Measurements from ENCODE around the gene ERCC6L2. TPM values are rescaled to one million over a fixed set of nuclear protein-coding genes. Genes with fewer than 3 reads are reported as not detected.

Gene ERCC6L2
- total and polyA plus RNA-seq, 8 donors = 28.0 to 58.6 (median 53.3) TPM

DNA sequence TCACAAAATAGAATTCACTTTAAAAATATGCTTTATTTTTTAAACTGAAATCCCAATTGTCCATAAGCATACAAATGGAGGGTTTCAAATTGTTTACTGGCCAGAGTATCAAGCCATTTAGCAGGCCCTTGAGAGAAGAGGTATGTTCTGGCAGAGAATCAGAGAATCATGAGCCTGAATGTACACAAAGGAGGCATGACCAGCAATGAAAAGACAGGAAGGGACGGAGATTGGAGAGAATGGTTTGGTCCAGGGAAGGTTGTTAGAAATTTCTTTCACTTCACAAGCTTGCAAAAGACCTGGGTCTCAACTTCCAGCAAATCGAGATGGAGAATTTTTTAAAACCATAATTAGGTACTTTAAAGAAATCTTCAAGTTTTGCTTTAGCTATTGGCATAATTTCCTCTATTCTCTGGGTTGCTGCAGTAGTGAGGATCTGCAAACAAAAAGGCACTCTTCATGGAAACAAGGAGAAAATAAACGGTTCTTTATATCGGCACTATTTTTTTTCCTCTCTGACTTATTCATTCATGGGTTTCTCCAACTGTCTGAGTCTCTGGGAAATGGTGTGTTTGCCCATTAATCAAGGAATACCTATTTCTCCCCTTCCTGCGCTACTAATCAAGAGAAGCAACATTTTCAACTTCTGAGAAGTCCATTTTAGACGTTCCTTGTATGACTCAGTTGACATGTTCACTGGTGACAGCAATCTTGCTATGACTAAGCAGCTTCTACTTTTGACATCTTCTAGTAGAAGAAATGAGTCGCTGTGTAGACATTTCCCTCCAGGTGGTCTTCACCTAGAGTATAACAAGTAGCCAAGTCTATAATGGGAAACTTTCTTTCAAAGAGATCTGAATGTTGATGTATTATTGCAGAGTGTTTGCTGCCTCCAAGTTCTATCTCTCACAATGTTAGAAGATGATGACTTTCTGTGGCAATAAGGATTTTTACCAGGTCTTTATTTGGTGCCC lies 23.1 kb upstream of the ERCC6L2 start:
- no peak for TF ChIP-seq CTCF (IDR thresholded peaks at IDR 0.05)
- DNase-seq (no peak), ATAC-seq (peak; percentile 54)
- no peaks in the 10 kb centered on the region for H3K36me3 ChIP-seq
- H3K27me3 ChIP-seq = no peaks in the 10 kb centered on the region
- no peaks in the 10 kb centered on the region for H3K4me1 ChIP-seq
- no peak overlapping the region for H3K4me3 ChIP-seq
- peaks cover 0 to 6% of the 10 kb centered on the region in 2 donors for H3K9me3 ChIP-seq
- intact Hi-C loops (cut with DNase I) = no loop called here
- no peak overlapping the region for H3K27ac ChIP-seq

- TF ChIP-seq CTCF (IDR thresholded peaks at IDR 0.05) = no peak
- intact Hi-C loops (cut with DNase I) = no loop called here
- ATAC-seq (no peak), DNase-seq (peak in 1 of 4 donors; percentile 26)
- no peak overlapping the region for H3K27ac ChIP-seq
- H3K4me1 ChIP-seq = no peaks in the 10 kb centered on the region
- no peaks in the 10 kb centered on the region for H3K27me3 ChIP-seq
- H3K4me3 ChIP-seq = no peak overlapping the region
- no peaks in the 10 kb centered on the region for H3K9me3 ChIP-seq
- no peaks in the 10 kb centered on the region for H3K36me3 ChIP-seq
These were observed 21.0 kb upstream of the ERCC6L2 start for GRCh38 chr9:95854386-95855020.

- no peak for DNase-seq
- Histone ChIP-seq H3K9me3 (no peaks in the 10 kb centered on the region), H3K4me3 (no peak overlapping the region), H3K4me1 (no peaks in the 10 kb centered on the region), H3K36me3 (no peaks in the 10 kb centered on the region), H3K27ac (no peak overlapping the region), H3K27me3 (no peaks in the 10 kb centered on the region)
- no peak for ATAC-seq
- intact Hi-C loops (cut with DNase I) = no loop called here
- no peak for TF ChIP-seq CTCF (IDR thresholded peaks at IDR 0.05)
These were observed 19.5 kb upstream of the ERCC6L2 start for GRCh38 chr9:95855961-95856360.

DNA sequence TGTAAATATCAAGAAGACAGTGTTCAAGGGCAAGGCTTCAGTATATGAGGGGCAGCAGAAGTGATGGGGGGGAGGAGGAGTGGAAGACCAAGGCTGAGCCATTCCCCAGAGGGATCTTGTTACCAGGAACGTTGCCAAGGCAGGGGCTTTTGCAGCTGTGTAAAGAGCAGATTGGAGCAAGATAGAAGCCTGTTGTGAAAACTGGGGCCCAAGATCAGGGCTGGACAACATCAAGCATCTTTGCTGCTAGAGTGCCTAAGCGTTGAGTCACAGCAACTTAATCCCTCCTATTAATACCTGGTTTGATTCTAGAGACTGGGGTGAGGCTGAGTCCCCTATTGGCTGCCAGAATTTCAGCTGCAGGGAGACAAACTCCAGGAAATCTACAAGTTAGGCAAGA lies 18.4 kb upstream of the ERCC6L2 start:
- H3K27ac ChIP-seq = no peak overlapping the region
- ATAC-seq (no peak), DNase-seq (peak in 1 of 4 donors; percentile 28)
- no peak for TF ChIP-seq CTCF (IDR thresholded peaks at IDR 0.05)
- peaks cover 0 to 6% of the 10 kb centered on the region in 2 donors for H3K9me3 ChIP-seq
- no peaks in the 10 kb centered on the region for H3K36me3 ChIP-seq
- H3K27me3 ChIP-seq = no peaks in the 10 kb centered on the region
- intact Hi-C loops (cut with DNase I) = no loop called here
- H3K4me3 ChIP-seq = no peak overlapping the region
- no peaks in the 10 kb centered on the region for H3K4me1 ChIP-seq

- Histone ChIP-seq H3K27ac (no peak overlapping the region), H3K36me3 (no peaks in the 10 kb centered on the region), H3K4me1 (no peaks in the 10 kb centered on the region), H3K9me3 (peaks cover 0 to 14% of the 10 kb centered on the region in 2 donors), H3K27me3 (no peaks in the 10 kb centered on the region), H3K4me3 (no peak overlapping the region)
- ATAC-seq = no peak
- TF ChIP-seq CTCF (IDR thresholded peaks at IDR 0.05) = no peak
- intact Hi-C loops (cut with DNase I) = no loop called here
- no peak for DNase-seq
These were observed 17.6 kb upstream of the ERCC6L2 start for GRCh38 chr9:95857896-95858295.
